Measurements from ENCODE around the gene DENND5B.
"Not testable (repeated sequence)": the region's sequence is repeated elsewhere in the genome, so short reads cannot be mapped to it uniquely, and the experiment has no call there.

Gene DENND5B

GRCh38 chr12:31377210-31377609 is 213.7 kb downstream of the DENND5B start:
- DNase-seq (ENCODE audit: low read depth), result not testable (repeated sequence)

GRCh38 chr12:31375422-31375821 is 215.5 kb downstream of the DENND5B start:
- not testable (repeated sequence) for DNase-seq (ENCODE audit: low read depth)

DNA sequence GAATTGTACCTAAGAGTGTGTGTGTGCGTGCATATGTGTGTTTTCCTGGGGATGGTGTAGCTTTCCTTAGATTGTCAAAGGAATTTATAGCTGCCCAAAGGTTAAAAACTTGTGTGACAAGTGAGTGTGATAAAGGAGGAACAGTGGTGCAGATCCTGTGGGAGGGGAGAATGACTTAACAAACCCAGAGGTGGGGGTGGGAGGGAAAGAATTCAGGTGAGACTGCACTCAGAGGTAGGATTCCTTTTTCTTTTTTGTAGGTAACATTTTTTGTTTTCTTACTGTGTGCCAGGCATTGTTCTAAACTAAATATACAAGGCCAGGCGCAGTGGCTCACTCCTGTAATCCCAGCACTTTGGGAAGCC is 219.7 kb downstream of the DENND5B start:
- no peak for DNase-seq (ENCODE audit: low read depth)

GRCh38 chr12:31370531-31371255 is 220.2 kb downstream of the DENND5B start:
- DNase-seq (ENCODE audit: low read depth), result no peak

GRCh38 chr12:31369712-31370521 is 221.0 kb downstream of the DENND5B start:
- DNase-seq (ENCODE audit: low read depth), result no peak

DNA sequence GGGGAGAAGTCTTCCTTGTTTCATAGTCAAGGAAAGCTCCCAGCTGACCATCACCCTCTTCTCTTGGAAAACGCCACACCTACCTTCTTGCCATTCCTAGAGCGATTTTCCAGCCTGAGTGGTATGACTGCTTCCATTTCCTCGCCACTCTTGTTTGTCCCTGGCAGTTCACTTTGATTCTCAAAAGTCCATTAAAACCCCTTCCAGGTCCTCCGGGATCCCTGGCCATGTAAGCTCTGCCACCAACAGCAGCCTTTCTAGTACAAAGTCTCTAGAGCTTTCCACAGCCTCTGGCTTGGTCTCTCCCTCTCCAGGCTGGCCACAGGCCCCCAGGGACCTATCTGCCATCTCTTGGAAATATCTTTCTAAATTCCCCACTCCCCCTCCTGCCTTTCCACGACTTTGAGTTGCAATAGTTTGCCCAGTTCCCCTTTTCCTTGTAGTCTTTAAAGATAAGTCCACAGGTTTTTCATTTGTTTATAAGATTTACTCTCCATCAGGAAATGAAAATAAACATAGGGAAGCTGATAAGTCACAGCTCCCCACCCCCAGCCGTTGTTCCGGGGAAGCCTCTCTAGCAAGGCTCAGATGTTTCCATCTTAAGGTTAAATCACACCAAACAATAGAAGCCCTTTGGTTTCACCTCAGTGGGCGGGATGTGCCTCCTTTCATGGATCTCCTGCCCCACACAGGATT is 222.1 kb downstream of the DENND5B start:
- no peak for DNase-seq (ENCODE audit: low read depth)

DNA sequence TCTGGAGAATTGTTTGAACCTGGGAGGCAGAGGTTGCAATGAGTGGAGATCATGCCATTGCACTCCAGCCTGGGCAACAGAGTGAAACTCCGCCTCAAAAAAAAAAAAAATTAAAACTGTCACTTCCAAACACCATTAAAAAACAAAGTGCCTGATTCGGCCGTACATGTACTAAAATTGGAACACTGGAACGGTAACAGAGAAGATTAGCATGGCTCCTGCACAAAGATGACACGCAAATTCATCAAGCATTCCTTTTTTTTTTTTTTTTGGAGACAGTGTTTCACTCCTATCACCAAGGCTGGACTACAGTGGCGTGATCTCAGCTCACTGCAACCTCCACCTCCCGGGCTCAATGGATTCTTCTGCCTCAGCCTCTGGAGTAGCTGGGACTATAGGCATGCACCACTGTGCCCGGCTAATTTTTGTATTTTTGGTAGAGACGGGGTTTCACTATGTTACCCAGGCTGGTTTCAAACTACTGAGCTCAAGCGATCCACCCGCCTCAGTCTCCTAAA is 224.8 kb downstream of the DENND5B start:
- no peak for DNase-seq (ENCODE audit: low read depth)

DNA sequence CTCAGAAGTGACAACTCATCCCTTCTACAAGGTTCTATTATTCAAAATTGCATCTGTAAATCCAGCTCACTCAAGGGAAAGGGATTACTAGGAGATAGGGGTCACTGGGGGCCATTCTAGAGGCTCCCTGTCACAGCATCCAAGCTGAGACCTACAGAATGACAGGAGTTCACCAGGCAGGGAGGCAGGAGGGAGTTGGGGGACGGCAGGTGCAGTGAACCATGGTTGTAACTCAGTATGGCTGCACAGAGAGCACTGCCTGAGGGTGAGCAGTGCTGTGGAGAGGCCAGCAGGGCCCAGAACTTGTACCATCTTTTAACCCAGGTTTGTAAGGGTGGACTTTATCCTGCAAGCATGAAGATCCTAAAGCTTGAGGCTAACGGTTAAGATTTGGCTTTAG is 227.1 kb downstream of the DENND5B start:
- no peak for DNase-seq (ENCODE audit: low read depth)

- no peak for DNase-seq (ENCODE audit: low read depth)
These were observed 227.5 kb downstream of the DENND5B start for GRCh38 chr12:31363416-31363809.

DNA sequence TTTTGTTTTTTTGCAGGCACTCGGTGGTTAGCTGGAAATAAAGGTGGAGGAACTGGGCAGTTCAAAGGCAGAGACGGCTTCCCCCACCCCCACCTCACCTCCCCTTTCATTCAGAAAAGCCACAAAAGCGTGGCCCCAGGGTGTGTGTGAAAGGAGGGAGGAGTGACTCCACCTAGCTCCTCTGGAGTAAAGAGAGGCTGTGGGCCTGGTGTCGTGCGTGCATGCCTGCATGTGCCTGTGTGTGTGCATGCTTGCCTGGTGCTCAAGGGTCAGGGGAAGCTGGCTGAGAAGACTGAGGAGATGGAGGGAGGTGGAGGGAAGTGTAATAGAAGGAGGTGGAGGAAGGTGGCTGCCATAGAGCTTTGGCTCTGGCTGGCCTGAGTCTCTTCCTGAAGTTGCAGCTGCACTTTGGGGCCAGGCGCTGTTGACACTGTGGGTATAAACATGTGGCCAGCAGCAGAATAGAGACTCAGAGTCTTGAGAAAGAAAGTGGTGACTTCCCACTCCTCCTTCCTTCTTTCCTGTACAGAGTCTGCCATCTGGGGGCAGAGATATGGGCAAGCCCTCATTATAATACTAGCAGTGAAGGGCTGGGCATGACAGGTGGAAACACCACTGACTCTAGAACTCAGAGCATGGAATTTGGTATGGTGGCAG is 228.0 kb downstream of the DENND5B start:
- DNase-seq (ENCODE audit: low read depth), result no peak

DNA sequence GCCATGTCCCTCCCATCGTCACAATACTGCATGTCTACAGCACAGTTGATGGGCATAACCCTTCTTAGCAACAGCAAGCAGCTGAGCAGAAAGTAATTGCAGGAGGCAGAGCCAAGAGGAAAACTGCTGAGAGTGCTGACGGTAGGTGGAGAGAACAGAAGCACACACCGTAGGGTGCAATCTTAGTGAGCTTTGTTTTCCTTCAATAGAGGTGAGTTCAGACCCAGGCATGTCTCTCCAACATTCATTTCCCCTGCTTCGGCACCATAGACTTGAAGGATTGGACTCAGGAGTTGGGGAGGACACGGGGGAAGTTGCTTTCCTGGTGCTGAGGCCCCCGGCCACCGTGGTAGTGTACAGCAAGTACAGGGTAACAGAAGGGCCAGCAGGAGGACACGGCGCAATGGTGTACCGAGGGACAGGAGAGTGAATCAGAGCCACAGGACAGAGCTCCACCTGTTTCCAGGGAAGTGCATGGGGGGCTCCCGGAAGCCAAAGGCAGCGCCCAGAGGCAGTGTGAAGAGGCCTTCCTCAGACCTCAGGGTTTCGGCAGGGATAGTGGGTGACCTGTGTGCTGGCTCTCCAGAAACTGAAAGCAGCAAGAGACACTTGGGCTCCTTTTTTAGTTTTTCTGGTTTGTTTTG is 228.7 kb downstream of the DENND5B start:
- no peak for DNase-seq (ENCODE audit: low read depth)

DNA sequence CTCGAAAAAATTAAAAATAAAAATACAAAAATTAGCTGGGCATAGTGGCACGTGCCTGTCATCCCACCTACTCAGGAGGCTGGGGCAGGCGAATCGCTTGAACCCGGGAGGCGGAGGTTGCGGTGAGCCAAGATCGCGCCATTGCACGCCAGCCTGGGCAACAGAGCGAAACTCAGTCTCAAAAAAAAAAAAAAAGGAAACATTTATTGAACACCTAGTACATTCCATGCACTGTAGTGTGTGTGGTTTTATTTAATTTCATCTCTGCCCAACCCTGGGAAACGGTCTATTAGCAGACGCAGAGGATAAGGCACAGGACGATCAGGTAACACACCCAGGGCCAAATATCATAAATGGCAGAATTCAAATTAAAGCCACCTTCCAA is 229.2 kb downstream of the DENND5B start:
- no peak for DNase-seq (ENCODE audit: low read depth)

DNA sequence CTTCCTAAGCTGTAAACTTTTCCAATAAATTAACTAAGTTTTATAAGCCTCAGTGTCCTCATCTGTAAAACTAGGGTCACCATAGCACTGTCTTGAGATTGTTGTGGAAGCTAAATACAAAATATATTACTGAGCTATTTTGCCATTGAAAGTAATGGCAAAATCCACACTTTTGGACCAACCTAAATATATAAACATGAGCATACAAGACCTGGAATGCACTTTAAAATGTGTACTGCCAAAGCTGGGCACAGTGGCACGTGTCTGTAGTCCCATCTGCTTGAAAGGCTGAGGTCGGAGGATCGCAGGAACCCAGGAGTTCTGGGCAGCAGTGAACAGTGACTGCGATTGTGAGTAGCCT is 235.2 kb downstream of the DENND5B start:
- no peak for DNase-seq (ENCODE audit: low read depth)

DNA sequence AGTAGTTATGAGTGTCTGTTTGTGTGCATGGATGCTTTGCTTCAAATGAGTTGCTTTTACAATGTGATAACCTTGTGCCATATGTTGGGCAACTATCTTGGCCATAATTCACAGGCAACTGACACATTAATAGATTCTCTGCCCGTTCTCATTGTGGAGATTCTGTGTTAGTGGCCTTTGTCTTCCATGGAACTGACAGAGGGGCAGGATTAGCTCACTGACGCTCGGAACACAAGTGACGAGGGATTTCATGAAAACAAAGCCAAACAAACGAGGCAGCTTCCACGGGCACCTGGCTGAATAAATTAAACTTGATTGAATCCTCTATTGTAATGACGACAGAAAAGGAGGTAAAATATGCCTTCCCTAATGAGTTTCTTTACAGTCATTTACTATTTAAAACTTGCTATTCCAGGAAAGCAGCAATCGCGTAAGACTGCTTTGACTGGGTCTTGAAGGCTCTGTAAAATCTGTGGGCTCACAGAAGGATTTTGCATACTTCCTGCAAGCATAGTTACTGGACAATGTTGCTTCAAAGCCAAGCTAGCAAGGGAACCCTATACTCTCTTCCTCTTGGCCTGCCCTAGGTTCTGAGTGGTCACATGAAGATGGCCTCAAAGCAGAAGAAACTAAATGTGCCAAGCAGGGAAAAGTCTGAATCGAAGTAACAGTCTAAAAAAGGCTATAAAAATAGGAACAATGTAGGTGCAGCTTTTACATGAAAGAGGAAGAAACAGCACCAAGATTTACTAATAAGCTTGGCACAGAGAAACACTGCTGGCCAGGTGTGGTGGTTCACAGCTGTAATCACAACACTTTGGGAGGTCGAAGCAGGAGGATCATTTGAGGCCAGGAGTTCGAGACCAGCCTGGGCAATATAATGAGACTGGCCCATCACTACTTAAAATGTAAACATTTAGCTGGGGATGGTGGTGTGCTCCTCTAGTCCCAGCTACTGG is 236.9 kb downstream of the DENND5B start:
- DNase-seq (ENCODE audit: low read depth), result no peak

GRCh38 chr12:31346267-31346666 is 244.7 kb downstream of the DENND5B start:
- no peak for DNase-seq (ENCODE audit: low read depth)

DNA sequence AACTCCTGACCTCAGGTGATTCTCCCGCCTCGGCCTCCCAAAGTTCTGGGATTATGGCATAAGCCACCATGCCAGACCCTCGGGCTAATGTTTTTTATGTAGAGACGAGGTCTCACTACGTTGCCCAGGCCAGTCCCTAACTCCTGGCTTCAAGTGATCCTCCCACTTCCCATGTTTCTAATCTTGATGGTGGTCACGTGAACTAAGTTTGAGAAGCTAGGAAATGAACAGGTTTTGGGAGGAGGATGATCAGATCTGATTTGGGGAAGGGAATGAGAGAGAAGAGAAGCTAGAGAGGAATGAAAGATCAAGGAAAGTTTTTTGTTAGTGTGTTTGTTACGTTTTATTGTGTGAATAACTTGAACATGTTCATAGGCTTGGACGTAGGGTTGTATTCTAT is 247.8 kb downstream of the DENND5B start:
- DNase-seq (ENCODE audit: low read depth), result no peak

GRCh38 chr12:31342286-31342685 is 248.7 kb downstream of the DENND5B start:
- no peak for DNase-seq (ENCODE audit: low read depth)

- no peak for DNase-seq (ENCODE audit: low read depth)
These were observed 250.9 kb downstream of the DENND5B start for GRCh38 chr12:31339831-31340622.

GRCh38 chr12:31337952-31338351 is 253.0 kb downstream of the DENND5B start:
- DNase-seq (ENCODE audit: low read depth), result no peak
